B cell (primary cell): ENCODE results near the gene F2R.

Experiments
- EZH2 ChIP-seq: IDR thresholded peaks from 2 replicates; pipeline ENCODE4 v1.6.1; 2012; ENCODE audit warnings: borderline replicate concordance, low read depth, mild to moderate bottlenecking, moderate library complexity, low read length; ENCODE audit not compliant: insufficient read depth, poor library complexity, severe bottlenecking
- TF ChIP-seq, protein P1 (sequence below): fragments of 200-600 bp; IDR thresholded peaks from one replicate; pipeline ENCODE4 v1.8.0; 2022; ENCODE audit warnings: antibody characterized with exemption, mild to moderate bottlenecking

DNA sequence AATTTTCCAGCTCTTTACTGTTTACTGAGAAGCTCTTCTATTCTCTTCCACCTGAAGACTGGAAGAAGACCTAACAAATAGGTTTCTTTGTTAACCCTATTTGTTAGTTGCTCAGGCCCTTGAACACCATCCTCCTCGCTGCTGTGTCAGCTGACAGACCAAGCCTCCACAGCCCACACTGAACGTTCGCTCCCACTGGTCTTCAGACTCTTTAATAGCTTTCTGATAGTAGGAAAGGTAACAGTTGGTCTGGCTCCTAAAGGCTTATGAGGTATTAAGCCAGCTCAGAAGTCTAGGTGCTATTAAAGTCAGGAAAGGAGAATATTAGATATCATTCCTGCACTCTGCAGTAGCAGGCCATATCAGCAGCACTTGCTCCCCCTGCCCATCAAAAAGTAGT, 23.3 kb upstream of the F2R start:
- no peak for TF ChIP-seq EZH2
- TF ChIP-seq, protein P1, sequence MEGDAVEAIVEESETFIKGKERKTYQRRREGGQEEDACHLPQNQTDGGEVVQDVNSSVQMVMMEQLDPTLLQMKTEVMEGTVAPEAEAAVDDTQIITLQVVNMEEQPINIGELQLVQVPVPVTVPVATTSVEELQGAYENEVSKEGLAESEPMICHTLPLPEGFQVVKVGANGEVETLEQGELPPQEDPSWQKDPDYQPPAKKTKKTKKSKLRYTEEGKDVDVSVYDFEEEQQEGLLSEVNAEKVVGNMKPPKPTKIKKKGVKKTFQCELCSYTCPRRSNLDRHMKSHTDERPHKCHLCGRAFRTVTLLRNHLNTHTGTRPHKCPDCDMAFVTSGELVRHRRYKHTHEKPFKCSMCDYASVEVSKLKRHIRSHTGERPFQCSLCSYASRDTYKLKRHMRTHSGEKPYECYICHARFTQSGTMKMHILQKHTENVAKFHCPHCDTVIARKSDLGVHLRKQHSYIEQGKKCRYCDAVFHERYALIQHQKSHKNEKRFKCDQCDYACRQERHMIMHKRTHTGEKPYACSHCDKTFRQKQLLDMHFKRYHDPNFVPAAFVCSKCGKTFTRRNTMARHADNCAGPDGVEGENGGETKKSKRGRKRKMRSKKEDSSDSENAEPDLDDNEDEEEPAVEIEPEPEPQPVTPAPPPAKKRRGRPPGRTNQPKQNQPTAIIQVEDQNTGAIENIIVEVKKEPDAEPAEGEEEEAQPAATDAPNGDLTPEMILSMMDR: no peak
